Gastrocnemius medialis (tissue), 4 donors: ENCODE measurements around the gene VAX1. TPM values are rescaled to one million over a fixed set of nuclear protein-coding genes. Genes with fewer than 3 reads are reported as not detected.
A peak's percentile ranks its signal among the peaks of the same experiment; 100 is the strongest.

Source experiments
- ATAC-seq, 2 donors: fragments of 150-250 bp; one replicate each; pipeline ENCODE4 v1.9.1; 2016
- DNase-seq, 2 donors: peaks; one replicate each; pipeline ENCODE4 v3.0.0-alpha.2; 2019
- H3K27ac ChIP-seq, 4 donors: fragments of 200-600 bp; sonication (generic); 1 replicate in 1 of 4; 2 replicates in 3 of 4; pipeline ENCODE4 v1.5.1; 2016 to 2018; ENCODE audit warnings: mild to moderate bottlenecking in 2 of 4, moderate library complexity in 1 of 4
- H3K27me3 ChIP-seq, 3 donors: fragments of 200-600 bp; sonication (generic) in 2 of 3; 1 replicate in 1 of 3; 2 replicates in 2 of 3; pipeline versions ENCODE4 v1.5.1 to v1.6.0; 2016 to 2019; ENCODE audit warnings: mild to moderate bottlenecking in 1 of 3, moderate library complexity in 1 of 3
- H3K36me3 ChIP-seq, 2 donors: fragments of 200-600 bp; sonication (generic) in 1 of 2; one replicate each; pipeline ENCODE4 v1.5.1; 2017 to 2018
- H3K4me1 ChIP-seq, 2 donors: fragments of 200-600 bp; sonication (generic) in 1 of 2; one replicate each; pipeline ENCODE4 v1.5.1; 2016 to 2017; ENCODE audit warnings: mild to moderate bottlenecking in 2 of 2
- H3K4me3 ChIP-seq, 4 donors: fragments of 200-600 bp; sonication (generic) in 3 of 4; 1 replicate in 1 of 4; 2 replicates in 3 of 4; pipeline ENCODE4 v1.5.1; 2016 to 2019; ENCODE audit warnings: mild to moderate bottlenecking in 2 of 4
- H3K9me3 ChIP-seq, 3 donors: fragments of 200-600 bp; sonication (generic) in 2 of 3; 1 replicate in 1 of 3; 2 replicates in 2 of 3; pipeline ENCODE4 v1.5.1; 2016 to 2019
- POLR2A ChIP-seq, 2 donors: fragments of 450-650 bp; IDR thresholded peaks; one replicate each; pipeline ENCODE4 v1.6.1; 2017; ENCODE audit warnings: antibody characterized with exemption in 2 of 2, mild to moderate bottlenecking in 2 of 2, moderate library complexity in 2 of 2
- in situ Hi-C, 4 donors: fragments of 200-750 bp; cut with MboI; loops; one replicate each; pipeline versions ENCODE4 v1.15.0 to v1.8.0; 2017; ENCODE audit warnings: low sequenced_read_pairs in 4 of 4
- intact Hi-C: fragments of 100-400 bp; cut with DNase I; formaldehyde crosslinking; loops from one replicate; pipeline ENCODE4 v1.15.1; 2023; ENCODE audit warnings: low total_unique reads
- total RNA-seq, 4 donors: library from RNA; depleted of rRNA; stranded (reverse); fragments of >200 nt; gene quantifications; one replicate each; pipeline versions ENCODE4 v1.1.0 to v1.2.3, GENCODE V29; 2016
- TF ChIP-seq, protein P1 (sequence below), 5 experiments: fragments of 450-650 bp in 3 of 5; fragments of 200-600 bp in 2 of 5; sonication (generic) in 2 of 5; IDR thresholded peaks in 4 of 5; conservative IDR thresholded peaks in 1 of 5; 1 replicate in 4 of 5; 2 replicates in 1 of 5; pipeline ENCODE4 v1.5.1; 2016 to 2019; ENCODE audit warnings: antibody characterized with exemption in 5 of 5, mild to moderate bottlenecking in 3 of 5, moderate library complexity in 3 of 5

VAX1 gene
- total RNA-seq, 4 donors from 2014 or later, result not detected

DNA sequence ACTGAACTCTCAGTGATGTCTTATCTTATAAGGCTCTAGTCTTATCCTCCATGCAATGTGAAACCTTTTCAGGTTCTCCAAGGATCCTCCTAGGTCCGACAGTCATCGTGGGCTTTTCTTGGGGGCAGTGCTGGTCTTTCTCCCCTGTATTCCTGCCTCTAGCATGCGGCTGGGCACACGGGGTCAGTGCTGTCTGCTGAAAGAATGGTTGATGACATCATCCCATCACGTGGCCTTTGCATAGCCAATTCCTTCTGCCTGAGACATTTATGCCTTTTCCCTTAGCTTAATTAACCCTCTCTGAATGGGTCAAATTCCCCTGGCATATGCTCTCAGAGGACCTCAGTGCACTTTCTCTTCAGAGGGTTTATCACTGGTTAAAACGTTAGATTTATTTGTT lies 32.2 kb upstream of the VAX1 start:
- no peak for DNase-seq
- no peak overlapping the region for H3K4me3 ChIP-seq
- no peaks in the 10 kb centered on the region for H3K36me3 ChIP-seq
- no peak overlapping the region for H3K27ac ChIP-seq
- intact Hi-C loops, result no loop called here
- in situ Hi-C loops, result loop anchor here in 2 of 4 donors (5.0 to 25.0 kb wide), 3 partner anchors 378 to 485 kb away; no protein-coding TSS in a partner anchor
- H3K4me1 ChIP-seq, result peaks cover 4 to 7% of the 10 kb centered on the region in 2 donors
- no peak for TF ChIP-seq POLR2A (IDR thresholded peaks at IDR 0.05)
- TF ChIP-seq, protein P1, sequence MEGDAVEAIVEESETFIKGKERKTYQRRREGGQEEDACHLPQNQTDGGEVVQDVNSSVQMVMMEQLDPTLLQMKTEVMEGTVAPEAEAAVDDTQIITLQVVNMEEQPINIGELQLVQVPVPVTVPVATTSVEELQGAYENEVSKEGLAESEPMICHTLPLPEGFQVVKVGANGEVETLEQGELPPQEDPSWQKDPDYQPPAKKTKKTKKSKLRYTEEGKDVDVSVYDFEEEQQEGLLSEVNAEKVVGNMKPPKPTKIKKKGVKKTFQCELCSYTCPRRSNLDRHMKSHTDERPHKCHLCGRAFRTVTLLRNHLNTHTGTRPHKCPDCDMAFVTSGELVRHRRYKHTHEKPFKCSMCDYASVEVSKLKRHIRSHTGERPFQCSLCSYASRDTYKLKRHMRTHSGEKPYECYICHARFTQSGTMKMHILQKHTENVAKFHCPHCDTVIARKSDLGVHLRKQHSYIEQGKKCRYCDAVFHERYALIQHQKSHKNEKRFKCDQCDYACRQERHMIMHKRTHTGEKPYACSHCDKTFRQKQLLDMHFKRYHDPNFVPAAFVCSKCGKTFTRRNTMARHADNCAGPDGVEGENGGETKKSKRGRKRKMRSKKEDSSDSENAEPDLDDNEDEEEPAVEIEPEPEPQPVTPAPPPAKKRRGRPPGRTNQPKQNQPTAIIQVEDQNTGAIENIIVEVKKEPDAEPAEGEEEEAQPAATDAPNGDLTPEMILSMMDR (IDR thresholded peaks at IDR 0.05 in 4 of 5, conservative IDR thresholded peaks at IDR 0.05 in 1 of 5), result no peak
- ATAC-seq, result no peak
- no peaks in the 10 kb centered on the region for H3K9me3 ChIP-seq
- H3K27me3 ChIP-seq, result peaks cover 67 to 82% (median 82%) of the 10 kb centered on the region in 3 donors

DNA sequence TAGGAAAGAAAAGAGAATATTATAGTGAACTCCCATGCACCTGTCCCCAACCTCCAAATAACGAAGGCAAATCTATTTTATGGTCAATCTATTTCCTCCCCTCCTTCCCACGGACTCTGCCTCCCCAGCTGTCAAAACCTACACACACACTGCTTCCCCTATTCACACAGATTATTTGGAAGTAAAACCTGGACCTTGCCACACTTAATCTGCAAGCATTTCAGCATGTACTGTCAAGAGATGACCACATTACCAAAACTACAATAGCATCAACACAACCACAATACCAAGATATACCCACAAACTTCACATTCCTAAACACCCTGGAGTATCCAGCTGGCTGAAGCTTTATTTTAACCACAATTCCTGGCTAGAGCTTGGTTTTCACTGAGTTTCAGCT lies 31.4 kb upstream of the VAX1 start:
- in situ Hi-C loops (loop anchor here in 1 of 4 donors (25.0 kb wide), 1 partner anchor 482 kb away; no protein-coding TSS in a partner anchor), intact Hi-C loops (no loop called here)
- Histone ChIP-seq H3K27me3 (peaks cover 75 to 89% (median 87%) of the 10 kb centered on the region in 3 donors), H3K27ac (no peak overlapping the region), H3K4me3 (no peak overlapping the region), H3K9me3 (no peaks in the 10 kb centered on the region), H3K4me1 (peaks cover 0 to under 1% of the 10 kb centered on the region in 2 donors), H3K36me3 (no peaks in the 10 kb centered on the region)
- DNase-seq (no peak), ATAC-seq (no peak)
- TF ChIP-seq, protein P1 (IDR thresholded peaks at IDR 0.05 in 4 of 5, conservative IDR thresholded peaks at IDR 0.05 in 1 of 5), result no peak
- no peak for TF ChIP-seq POLR2A (IDR thresholded peaks at IDR 0.05)

DNA sequence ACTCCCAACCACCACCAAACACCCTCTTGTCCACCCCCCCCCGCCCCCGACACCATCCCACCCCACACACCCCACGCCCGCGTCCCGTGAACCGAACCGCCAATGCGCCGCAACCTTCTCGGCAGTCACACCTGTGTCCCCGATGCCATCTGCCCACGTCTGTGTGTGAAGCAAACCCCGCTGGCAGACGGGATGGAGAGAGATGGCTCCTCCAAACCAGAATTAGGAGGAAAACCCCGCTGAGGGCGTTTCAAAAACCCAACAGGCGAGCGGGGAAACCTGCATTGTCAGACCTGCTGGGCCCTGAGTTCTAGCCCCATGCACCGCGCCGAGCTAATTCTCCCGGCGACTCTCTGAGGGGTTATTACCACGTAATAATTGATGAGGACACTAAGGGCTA lies 30.7 kb upstream of the VAX1 start:
- no peaks in the 10 kb centered on the region for H3K36me3 ChIP-seq
- H3K9me3 ChIP-seq, result no peaks in the 10 kb centered on the region
- ATAC-seq, result no peak
- no peak for DNase-seq
- no peak overlapping the region for H3K27ac ChIP-seq
- H3K4me3 ChIP-seq, result no peak overlapping the region
- intact Hi-C loops (no loop called here), in situ Hi-C loops (loop anchor here in 1 of 4 donors (25.0 kb wide), 1 partner anchor 481 kb away; no protein-coding TSS in a partner anchor)
- H3K27me3 ChIP-seq, result peaks cover 82 to 95% (median 90%) of the 10 kb centered on the region in 3 donors
- H3K4me1 ChIP-seq, result no peaks in the 10 kb centered on the region
- TF ChIP-seq, protein P1 (IDR thresholded peaks at IDR 0.05 in 4 of 5, conservative IDR thresholded peaks at IDR 0.05 in 1 of 5), result no peak
- TF ChIP-seq POLR2A (IDR thresholded peaks at IDR 0.05), result no peak

DNA sequence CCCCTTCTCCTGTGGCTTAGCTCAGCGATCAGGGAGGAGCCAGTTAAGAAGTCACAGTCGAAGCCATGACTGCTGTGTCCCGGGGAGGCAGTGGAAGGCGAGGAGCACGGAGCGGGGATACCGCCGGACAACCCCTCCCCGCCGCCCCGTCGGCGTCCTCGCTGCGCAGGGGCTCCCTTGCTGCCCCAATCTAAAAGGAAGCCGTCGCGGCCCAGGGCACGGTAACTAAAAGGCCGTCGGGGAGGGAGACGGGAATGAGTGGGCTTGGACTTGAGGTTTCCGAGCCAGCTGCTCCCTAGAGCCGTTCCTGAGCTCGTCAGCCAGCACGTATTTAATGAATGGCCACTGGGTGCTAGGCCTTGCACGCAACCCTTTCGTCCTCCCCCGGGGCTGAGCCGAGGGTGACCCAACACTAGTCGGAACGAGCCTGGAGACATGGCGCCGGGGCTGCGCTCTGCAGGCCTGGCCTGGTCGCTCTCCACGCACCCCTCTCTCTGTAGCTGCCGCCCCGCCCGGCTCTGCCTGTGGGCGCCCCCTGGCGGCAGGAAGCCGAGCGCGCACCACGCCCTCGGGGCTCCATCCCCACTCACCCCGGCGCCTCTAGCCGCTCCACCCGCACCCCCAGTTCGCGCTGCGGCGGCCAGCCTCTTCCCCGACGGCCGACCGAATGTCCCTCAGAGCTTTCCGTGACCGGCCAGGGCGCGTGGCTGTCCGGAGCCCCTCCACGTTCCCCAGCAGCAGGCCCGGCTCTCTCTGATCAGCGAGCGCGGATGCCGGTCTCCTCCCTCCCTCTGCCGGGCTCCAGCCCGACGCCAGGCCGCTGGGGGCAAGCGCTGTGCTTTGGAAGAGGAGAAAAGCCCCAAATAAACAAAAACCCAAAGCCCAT lies 30.0 kb upstream of the VAX1 start:
- in situ Hi-C loops, result loop anchor here in 1 of 4 donors (25.0 kb wide), 1 partner anchor 481 kb away; no protein-coding TSS in a partner anchor
- DNase-seq, result no peak

More for the DNA sequence above, 30.0 kb upstream of the VAX1 start:
- Histone ChIP-seq H3K4me3 (peak overlapping the region in 2 of 4 donors; percentile 11 to 36), H3K4me1 (peaks cover 0 to 2% of the 10 kb centered on the region in 2 donors), H3K36me3 (no peaks in the 10 kb centered on the region), H3K27ac (no peak overlapping the region), H3K27me3 (peaks cover 89 to 95% (median 92%) of the 10 kb centered on the region in 3 donors), H3K9me3 (no peaks in the 10 kb centered on the region)
- intact Hi-C loops, result loop anchor here (2.0 kb wide), 1 partner anchor 371 kb away; no protein-coding TSS in a partner anchor
- ATAC-seq, result peak; percentile 45 to 46
- TF ChIP-seq, protein P1 (IDR thresholded peaks at IDR 0.05 in 4 of 5, conservative IDR thresholded peaks at IDR 0.05 in 1 of 5), result peak in 4 of 5 experiments; percentile 58 to 70 (median 68)
- TF ChIP-seq POLR2A (IDR thresholded peaks at IDR 0.05), result no peak
